ENCODE data around the gene SNAPC4. TPM values are rescaled to one million over a fixed set of nuclear protein-coding genes. Genes with fewer than 3 reads are reported as not detected.

The SNAPC4 gene
- total RNA-seq (2021) (22.9 and 24.8 TPM in 2 replicates), Bru-seq, nascent RNA (percentile 65 among the genes with signal in this experiment), BruChase-seq, experiment 1, labeled RNA remaining after a 2-hour chase (percentile 77 among the genes with signal in this experiment), BruChase-seq, experiment 2, labeled RNA remaining after a 6-hour chase (percentile 84 among the genes with signal in this experiment)
- long read RNA-seq, partial matches to known transcripts = 21 of 39 reads
- long read RNA-seq, other reads (novel, unspliced or antisense) = 18 of 39 reads

- peak; percentile 93 for DNase-seq (ENCODE audit: low spot score)
- peak within 1 kb of the TSS; percentile 96 for H3K4me3 ChIP-seq (ENCODE audit: low read depth, low read length, poor library complexity, severe bottlenecking)
- TF ChIP-seq EZH2 (IDR thresholded peaks at IDR 0.05; ENCODE audit: borderline replicate concordance, low read depth, low read length, poor library complexity, severe bottlenecking) = no peak
- TF ChIP-seq CTCF (conservative IDR thresholded peaks at IDR 0.05; ENCODE audit: low read depth, low read length) = peak; percentile 83
- BruUV-seq (replicated peaks) = no TSS peak
- H3K27ac ChIP-seq (ENCODE audit: low read depth, low read length, poor library complexity, severe bottlenecking) = peak within 1 kb of the TSS; percentile 75
- intact Hi-C loops (cut with micrococcal nuclease; ENCODE audit: unreplicated experiment) = no loop called here
- H3K27me3 ChIP-seq (replicated peaks; ENCODE audit: insufficient read depth, low read depth, low read length, poor library complexity) = no peaks in the 10 kb centered on the region
- peaks cover 55% of the 10 kb centered on the region for H3K36me3 ChIP-seq (ENCODE audit: insufficient read depth, low read length, poor library complexity, severe bottlenecking)
- POLR2A ChIA-PET (ENCODE audit: low non-redundant PET) = no interaction called here
- no peaks in the 10 kb centered on the region for H3K9me3 ChIP-seq (ENCODE audit: low read depth, low read length, poor library complexity, severe bottlenecking)
- CTCF ChIA-PET = interaction anchor here (1.1 kb wide), 1 partner anchor 30 kb away, joined by 3 read pairs; no protein-coding TSS in a partner anchor
- H3K4me1 ChIP-seq (ENCODE audit: insufficient read depth, low read length, poor library complexity, severe bottlenecking) = peaks cover 9% of the 10 kb centered on the region
Measured at GRCh38 chr9:136400038-136400834, at the start of gene SNAPC4. SNAPC4 (minus strand) TSS chr9:136400170; CDS start chr9:136398428, 1,742 bp downstream.

GRCh38 chr9:136448655-136449054, 48.7 kb upstream of the SNAPC4 start:
- ChIA-PET CTCF (no interaction called here), POLR2A (ENCODE audit: low non-redundant PET) (no interaction called here)
- Histone ChIP-seq H3K9me3 (ENCODE audit: low read depth, low read length, poor library complexity, severe bottlenecking) (no peaks in the 10 kb centered on the region), H3K27me3 (replicated peaks; ENCODE audit: insufficient read depth, low read depth, low read length, poor library complexity) (no peaks in the 10 kb centered on the region), H3K36me3 (ENCODE audit: insufficient read depth, low read length, poor library complexity, severe bottlenecking) (peaks cover 68% of the 10 kb centered on the region), H3K27ac (ENCODE audit: low read depth, low read length, poor library complexity, severe bottlenecking) (no peak overlapping the region), H3K4me3 (ENCODE audit: low read depth, low read length, poor library complexity, severe bottlenecking) (no peak overlapping the region), H3K4me1 (ENCODE audit: insufficient read depth, low read length, poor library complexity, severe bottlenecking) (no peaks in the 10 kb centered on the region)
- no peak for DNase-seq (ENCODE audit: low spot score)
- no TSS peak for BruUV-seq (replicated peaks)
- intact Hi-C loops (cut with micrococcal nuclease; ENCODE audit: unreplicated experiment) = no loop called here
- TF ChIP-seq EZH2 (IDR thresholded peaks at IDR 0.05; ENCODE audit: borderline replicate concordance, low read depth, low read length, poor library complexity, severe bottlenecking) (no peak), CTCF (conservative IDR thresholded peaks at IDR 0.05; ENCODE audit: low read depth, low read length) (no peak)

- H3K9me3 ChIP-seq (ENCODE audit: low read depth, low read length, poor library complexity, severe bottlenecking) = no peaks in the 10 kb centered on the region
- H3K27ac ChIP-seq (ENCODE audit: low read depth, low read length, poor library complexity, severe bottlenecking) = no peak overlapping the region
- H3K4me1 ChIP-seq (ENCODE audit: insufficient read depth, low read length, poor library complexity, severe bottlenecking) = no peaks in the 10 kb centered on the region
- intact Hi-C loops (cut with micrococcal nuclease; ENCODE audit: unreplicated experiment) = no loop called here
- CTCF ChIA-PET = no interaction called here
- DNase-seq (ENCODE audit: low spot score) = no peak
- POLR2A ChIA-PET (ENCODE audit: low non-redundant PET) = interaction anchor here (0.6 kb wide), 1 partner anchor 375 kb away, joined by 5 read pairs; no protein-coding TSS in a partner anchor
- H3K4me3 ChIP-seq (ENCODE audit: low read depth, low read length, poor library complexity, severe bottlenecking) = no peak overlapping the region
- no peak for TF ChIP-seq CTCF (conservative IDR thresholded peaks at IDR 0.05; ENCODE audit: low read depth, low read length)
- no peak for TF ChIP-seq EZH2 (IDR thresholded peaks at IDR 0.05; ENCODE audit: borderline replicate concordance, low read depth, low read length, poor library complexity, severe bottlenecking)
- peaks cover 73% of the 10 kb centered on the region for H3K36me3 ChIP-seq (ENCODE audit: insufficient read depth, low read length, poor library complexity, severe bottlenecking)
- no TSS peak for BruUV-seq (replicated peaks)
- H3K27me3 ChIP-seq (replicated peaks; ENCODE audit: insufficient read depth, low read depth, low read length, poor library complexity) = no peaks in the 10 kb centered on the region
Measured at GRCh38 chr9:136447173-136447778, 47.3 kb upstream of the SNAPC4 start.

Data from A673 (cell line).